ENCODE measurements around the gene DGKG. TPM values are rescaled to one million over a fixed set of nuclear protein-coding genes. Genes with fewer than 3 reads are reported as not detected.

DGKG gene
- total and polyA plus RNA-seq, 9 of the 15 experiments (the other 6 are each of a cell fraction or from before 2014, with no cell fraction given): 0.01 to 0.36 (median 0.15) TPM

DNA sequence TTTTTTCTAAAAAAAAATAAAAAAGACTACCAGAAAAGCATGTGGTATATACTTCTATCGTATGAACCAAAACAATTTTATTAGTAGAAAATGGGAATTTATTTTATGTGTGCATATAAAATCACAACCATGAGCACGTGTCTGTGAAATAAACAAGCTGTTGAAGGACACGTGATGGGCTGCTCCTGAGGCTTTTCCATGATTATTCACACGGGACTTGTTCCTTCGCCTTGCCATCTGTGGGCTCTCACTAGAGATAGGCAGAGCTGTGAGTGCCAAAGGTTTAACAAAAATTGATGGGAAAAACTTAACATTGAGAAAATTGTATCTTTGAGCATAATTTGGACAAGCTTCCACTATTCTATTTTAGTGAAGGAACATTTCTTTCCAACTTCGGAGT, 240.8 kb downstream of the DGKG start:
- Histone ChIP-seq H3K9me1 (ENCODE audit: control insufficient read depth, insufficient read depth, low read length) (no peaks in the 10 kb centered on the region), H3K79me2 (ENCODE audit: control insufficient read depth, insufficient read depth, low read length) (no peaks in the 10 kb centered on the region), H3K4me2 (ENCODE audit: insufficient read depth, low read length) (no peak overlapping the region), H4K20me1 (replicated peaks; ENCODE audit: control insufficient read depth, insufficient read depth, low read length) (no peaks in the 10 kb centered on the region), H3K4me3 (no peak overlapping the region), H3K36me3 (ENCODE audit: control insufficient read depth, insufficient read depth, low read length) (no peaks in the 10 kb centered on the region), H2AFZ (ENCODE audit: low read depth, low read length) (no peak overlapping the region), H3K9me3 (replicated peaks; ENCODE audit: control insufficient read depth, insufficient read depth, low read depth, low read length) (no peaks in the 10 kb centered on the region), H3K27me3 (ENCODE audit: control insufficient read depth in 2 of 2, insufficient read depth in 2 of 2, low read length in 2 of 2) (peaks cover 14 to 51% of the 10 kb centered on the region in 2 experiments), H3K9ac (ENCODE audit: insufficient read depth in 1 of 2, low read depth in 2 of 2, low read length in 2 of 2) (no peak overlapping the region), H3K4me1 (replicated peaks in 1 of 2; ENCODE audit: control insufficient read depth in 2 of 2, insufficient read depth in 2 of 2, low read length in 2 of 2) (no peaks in the 10 kb centered on the region), H3K27ac (ENCODE audit: extremely low read depth, low read depth, low read length) (no peak overlapping the region)
- ChIA-PET CTCF (ENCODE audit: low intra/inter-chr PET ratio) (no interaction called here), POLR2A (interaction anchor here (0.6 to 1.1 kb wide), 3 partner anchors 10 to 95 kb away, joined by 3 to 4 read pairs (median 3); partner anchors contain the start of gene ETV5)
- intact Hi-C loops (cut with micrococcal nuclease) (no loop called here), in situ Hi-C loops (cut with MboI) (no loop called here)
- no TSS peak for BruUV-seq (replicated peaks)
- no peak for FAIRE-seq
- no peak for ATAC-seq
- no peak for TF ChIP-seq HBP1 (CRISPR knock-in tag; IDR thresholded peaks at IDR 0.05)
- TF ChIP-seq SMAD3 (CRISPR knock-in tag; conservative IDR thresholded peaks at IDR 0.05): no peak
- TF ChIP-seq ARHGAP35 (IDR thresholded peaks at IDR 0.05; ENCODE audit: partially characterized antibody): no peak
- TF ChIP-seq PURB (CRISPR knock-in tag; IDR thresholded peaks at IDR 0.05; ENCODE audit: low read depth): no peak
- no peak for TF ChIP-seq ZNF695 (CRISPR knock-in tag; IDR thresholded peaks at IDR 0.05)
- TF ChIP-seq RAD51 (IDR thresholded peaks at IDR 0.05; ENCODE audit: borderline replicate concordance, low read depth): no peak
- TF ChIP-seq ZNF280A (IDR thresholded peaks at IDR 0.05; ENCODE audit: low read depth, partially characterized antibody): no peak
- TF ChIP-seq, protein P1, sequence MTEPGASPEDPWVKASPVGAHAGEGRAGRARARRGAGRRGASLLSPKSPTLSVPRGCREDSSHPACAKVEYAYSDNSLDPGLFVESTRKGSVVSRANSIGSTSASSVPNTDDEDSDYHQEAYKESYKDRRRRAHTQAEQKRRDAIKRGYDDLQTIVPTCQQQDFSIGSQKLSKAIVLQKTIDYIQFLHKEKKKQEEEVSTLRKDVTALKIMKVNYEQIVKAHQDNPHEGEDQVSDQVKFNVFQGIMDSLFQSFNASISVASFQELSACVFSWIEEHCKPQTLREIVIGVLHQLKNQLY (CRISPR knock-in tag; conservative IDR thresholded peaks at IDR 0.05): no peak
- no peak for TF ChIP-seq TFE3 (CRISPR knock-in tag; IDR thresholded peaks at IDR 0.05)
- DNase-seq (ENCODE audit: extremely low read depth in 1 of 4, low spot score in 3 of 4): no peak
- 0% methylated on average over 6 of the region's 6 CpGs for WGBS (ENCODE audit: insufficient coverage, low coverage, missing lambda C conversion rate)
